HepG2 (cell line): ENCODE measurements around the gene CYP2J2. TPM values are rescaled to one million over a fixed set of nuclear protein-coding genes. Genes with fewer than 3 reads are reported as not detected.

Source experiments
- ATAC-seq: fragments of 200-7000 bp; cut with Tn5 transposase; 3 replicates; pipeline ENCODE4 v1.9.1; 2020; ENCODE audit warnings: mild to moderate bottlenecking, moderate library complexity
- BruUV-seq: library from RNA; stranded (reverse); fragments of 400-500 nt; replicated peaks from 2 replicates; lab custom pipeline; 2021; lab: Mats Ljungman, UMichigan
- CTCF ChIA-PET: fragments of 300-600 bp; formaldehyde crosslinking; extraction: SDS; loops from one replicate; lab custom pipeline; 2021; ENCODE audit warnings: low total read pairs, inconsistent platforms, low intra/inter-chr PET ratio; lab: Yijun Ruan, JAX
- POLR2A ChIA-PET: fragments of 350-600 bp; sonication (Branson Sonifier 250); formaldehyde crosslinking; loops from one replicate; lab custom pipeline; 2020; ENCODE audit warnings: antibody characterized with exemption, inconsistent platforms; lab: Yijun Ruan, JAX
- DNase-seq: peaks from one replicate; pipeline ENCODE4 v3.0.0-alpha.2; 2015; ENCODE audit warnings: low spot score
- FAIRE-seq: peaks from 3 replicates; lab custom pipeline; 2011; peaks lifted over from hg19 to GRCh38; lab: Jason Lieb, UNC
- H2AFZ ChIP-seq: one replicate; pipeline ENCODE4 v1.6.1; 2011; ENCODE audit warnings: low read length, inconsistent platforms
- H3K27ac ChIP-seq: fragments of 300-600 bp; 3 replicates; pipeline ENCODE4 v1.8.0; 2011; ENCODE audit warnings: mixed run types, mild to moderate bottlenecking, mixed read lengths, low read length, inconsistent platforms; ENCODE audit not compliant: insufficient read depth; ENCODE audit errors: extremely low read length
- H3K27me3 ChIP-seq, 2 experiments: fragments of 200-600 bp in 1 of 2; 2 replicates in 1 of 2; 3 replicates in 1 of 2; pipeline versions ENCODE4 v1.6.0 to v1.8.0; 2011; ENCODE audit warnings: low read length in 2 of 2, mild to moderate bottlenecking in 2 of 2, moderate library complexity in 2 of 2, inconsistent platforms in 1 of 2; ENCODE audit not compliant: insufficient read depth in 2 of 2, control insufficient read depth in 1 of 2
- H3K36me3 ChIP-seq, 2 experiments: fragments of 200-600 bp in 1 of 2; replicated peaks in 1 of 2; 2 replicates in 1 of 2; 3 replicates in 1 of 2; pipeline versions ENCODE4 v1.5.1 to v1.8.0; 2011; ENCODE audit warnings: low read length in 2 of 2, inconsistent platforms in 1 of 2; ENCODE audit not compliant: insufficient read depth in 2 of 2, control insufficient read depth in 1 of 2
- H3K4me1 ChIP-seq: 2 replicates; pipeline ENCODE4 v1.5.1; 2012; ENCODE audit warnings: low read length, inconsistent platforms; ENCODE audit not compliant: insufficient read depth
- H3K4me2 ChIP-seq: 2 replicates; pipeline ENCODE4 v1.6.0; 2011; ENCODE audit warnings: low read depth, low read length, inconsistent platforms
- H3K4me3 ChIP-seq, 3 experiments: fragments of 200-600 bp in 1 of 3; sonication (generic), shearing (Covaris generic) in 1 of 3; replicated peaks in 1 of 3; 2 replicates each; pipeline ENCODE4 v1.5.1; 2011 to 2016; ENCODE audit warnings: low read length in 3 of 3, inconsistent platforms in 2 of 3, low read depth in 2 of 3, mild to moderate bottlenecking in 2 of 3, control low read depth in 1 of 3, mixed read lengths in 1 of 3; ENCODE audit not compliant: insufficient read depth in 1 of 3
- H3K79me2 ChIP-seq: one replicate; pipeline ENCODE4 v1.6.1; 2011; ENCODE audit warnings: low read length, inconsistent platforms; ENCODE audit not compliant: insufficient read depth
- H3K9ac ChIP-seq: 2 replicates; pipeline ENCODE4 v1.6.0; 2011; ENCODE audit warnings: mild to moderate bottlenecking, low read depth, low read length, inconsistent platforms; ENCODE audit not compliant: insufficient read depth
- H3K9me3 ChIP-seq: 2 replicates; pipeline ENCODE4 v1.5.1; 2012; ENCODE audit warnings: mild to moderate bottlenecking, low read length
- H4K20me1 ChIP-seq: 2 replicates; pipeline ENCODE4 v1.6.0; 2011; ENCODE audit warnings: inconsistent platforms, mild to moderate bottlenecking, low read length, moderate library complexity; ENCODE audit not compliant: insufficient read depth
- CCAR2 ChIP-seq: fragments of 200-400 bp; formaldehyde crosslinking; optimal IDR thresholded peaks from 2 replicates; pipeline ENCODE3; 2018; ENCODE audit warnings: low read depth, mild to moderate bottlenecking, low read length, moderate library complexity
- PHF21A ChIP-seq: sonication (generic); formaldehyde crosslinking; IDR thresholded peaks from 2 replicates; pipeline ENCODE4 v1.5.0; 2020; ENCODE audit warnings: mild to moderate bottlenecking, missing genetic modification reagents
- RFXANK ChIP-seq: IDR thresholded peaks from 2 replicates; pipeline ENCODE4 v1.6.1; 2016
- ZNF160 ChIP-seq: sonication (generic); formaldehyde crosslinking; IDR thresholded peaks from 2 replicates; pipeline ENCODE4 v1.8.0; 2022; ENCODE audit warnings: mild to moderate bottlenecking, inconsistent platforms, missing genetic modification reagents
- ZNF446 ChIP-seq: sonication (generic); formaldehyde crosslinking; IDR thresholded peaks from 2 replicates; pipeline ENCODE4 v1.5.0; 2020; ENCODE audit warnings: mild to moderate bottlenecking, missing genetic modification reagents
- WGBS: methylation state at CpG from one replicate; pipeline ENCODE4 v1.1.6; 2017; ENCODE audit warnings: low lambda C conversion rate; 5-methylcytosine and 5-hydroxymethylcytosine counted together
- in situ Hi-C: cut with HindIII; loops from 2 replicates; pipeline ENCODE4 v1.10.0; 2017; ENCODE audit warnings: low pct_unique_long_range_greater_than_20kb; ENCODE audit not compliant: extremely low pct_ligation_motif_present
- intact Hi-C: fragments of 100-400 bp; cut with micrococcal nuclease; formaldehyde crosslinking; loops from one replicate; pipeline ENCODE4 v1.10.0; 2022; ENCODE audit not compliant: unreplicated experiment
- polyA plus RNA-seq, 8 experiments: library from polyadenylated mRNA; depleted of rRNA in 3 of 8; stranded (reverse) in 7 of 8; unstranded in 1 of 8; fragments of >200 nt; fragmentation: Illumina TruSeq in 4 of 8; extraction: Trizol in 4 of 8; gene quantifications; 2 replicates each; pipeline versions ENCODE4 v1.2.1 to v1.2.3, GENCODE V29; 2011 to 2016; ENCODE audit warnings: low read depth in 4 of 8, missing spikeins in 1 of 8, mixed read lengths in 1 of 8; ENCODE audit not compliant: insufficient read depth in 1 of 8
- total RNA-seq, 5 experiments: library from RNA; depleted of rRNA; stranded (reverse); fragments of >200 nt; fragmentation: Illumina TruSeq; extraction: Trizol; gene quantifications; 2 replicates each; pipeline ENCODE4 v1.2.3, GENCODE V29; 2016; ENCODE audit warnings: low read depth in 1 of 5
- TF ChIP-seq, protein P1 (sequence below): sonication (generic); formaldehyde crosslinking; IDR thresholded peaks from 2 replicates; pipeline ENCODE4 v1.4.0; 2020; ENCODE audit warnings: missing genetic modification reagents

Gene CYP2J2
- total and polyA plus RNA-seq, 2 of the 13 experiments (the other 11 are each of a cell fraction or from before 2014, with no cell fraction given) = 2.1 to 5.9 TPM

DNA sequence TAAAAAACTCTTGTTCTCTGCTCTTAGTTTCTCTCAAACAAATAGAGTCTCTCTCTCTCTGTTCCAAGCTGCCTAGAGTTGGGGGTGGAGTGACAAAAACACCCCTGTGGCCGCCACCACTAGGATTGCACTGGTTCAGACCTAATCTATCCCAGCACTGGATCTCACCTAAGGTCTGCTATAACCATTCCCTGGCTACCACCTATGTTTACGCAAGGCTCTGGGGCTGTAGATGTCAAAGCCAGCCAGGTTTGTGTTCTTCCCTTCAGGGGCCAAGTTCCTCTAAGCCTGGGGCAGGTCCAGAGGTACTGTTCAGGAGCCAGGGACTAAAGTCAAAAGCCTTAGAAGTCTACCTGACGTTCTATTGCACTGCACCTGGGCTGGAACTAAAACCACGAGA lies 12.8 kb upstream of the CYP2J2 start (continued):
- TF ChIP-seq, protein P1, sequence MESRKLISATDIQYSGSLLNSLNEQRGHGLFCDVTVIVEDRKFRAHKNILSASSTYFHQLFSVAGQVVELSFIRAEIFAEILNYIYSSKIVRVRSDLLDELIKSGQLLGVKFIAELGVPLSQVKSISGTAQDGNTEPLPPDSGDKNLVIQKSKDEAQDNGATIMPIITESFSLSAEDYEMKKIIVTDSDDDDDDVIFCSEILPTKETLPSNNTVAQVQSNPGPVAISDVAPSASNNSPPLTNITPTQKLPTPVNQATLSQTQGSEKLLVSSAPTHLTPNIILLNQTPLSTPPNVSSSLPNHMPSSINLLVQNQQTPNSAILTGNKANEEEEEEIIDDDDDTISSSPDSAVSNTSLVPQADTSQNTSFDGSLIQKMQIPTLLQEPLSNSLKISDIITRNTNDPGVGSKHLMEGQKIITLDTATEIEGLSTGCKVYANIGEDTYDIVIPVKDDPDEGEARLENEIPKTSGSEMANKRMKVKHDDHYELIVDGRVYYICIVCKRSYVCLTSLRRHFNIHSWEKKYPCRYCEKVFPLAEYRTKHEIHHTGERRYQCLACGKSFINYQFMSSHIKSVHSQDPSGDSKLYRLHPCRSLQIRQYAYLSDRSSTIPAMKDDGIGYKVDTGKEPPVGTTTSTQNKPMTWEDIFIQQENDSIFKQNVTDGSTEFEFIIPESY (CRISPR knock-in tag) = peak; percentile 96
- TF ChIP-seq RFXANK (CRISPR knock-in tag) = no peak
- TF ChIP-seq CCAR2 = no peak
- TF ChIP-seq PHF21A (CRISPR knock-in tag) = 0 out of 2 replicates have a peak, but pooled peaks have one; percentile 6

DNA sequence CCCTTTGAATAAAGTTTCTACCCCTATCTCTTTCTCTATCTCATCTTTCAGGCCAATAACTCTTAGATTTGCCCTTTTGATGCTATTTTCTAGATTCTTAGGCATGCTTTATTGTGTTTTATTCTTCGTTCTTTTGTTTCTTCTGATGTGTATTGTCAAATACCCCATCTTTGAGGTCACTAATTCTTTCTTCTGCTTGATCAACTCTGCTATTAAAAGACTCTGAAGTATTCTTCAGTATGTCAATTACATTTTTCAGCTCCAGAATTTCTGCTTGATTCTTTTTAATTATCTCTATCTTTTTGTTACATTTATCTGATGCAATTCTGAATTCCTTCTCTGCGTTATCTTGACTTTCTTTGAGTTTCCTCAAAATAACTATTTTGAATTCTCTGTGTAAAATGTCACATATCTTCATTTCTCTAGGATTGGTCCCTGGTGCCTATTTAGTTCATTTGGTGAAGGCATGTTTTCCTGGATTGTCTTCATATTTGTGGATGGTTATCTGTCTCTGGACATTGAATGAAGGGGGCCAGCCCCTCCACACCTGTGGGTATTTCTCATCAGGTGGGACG lies 11.2 kb upstream of the CYP2J2 start:
- Histone ChIP-seq H3K27ac (no peak overlapping the region), H3K36me3 (no peaks in the 10 kb centered on the region), H3K4me3 (no peak overlapping the region), H2AFZ (no peak overlapping the region), H3K27me3 (no peaks in the 10 kb centered on the region; a peak in 1 of 5 replicates), H4K20me1 (no peaks in the 10 kb centered on the region), H3K9ac (no peak overlapping the region), H3K4me1 (peaks cover 50% of the 10 kb centered on the region), H3K9me3 (peaks cover 8% of the 10 kb centered on the region; the same call in 1 of the 2 replicates), H3K79me2 (no peaks in the 10 kb centered on the region), H3K4me2 (no peak overlapping the region)
- in situ Hi-C loops (no loop called here), intact Hi-C loops (no loop called here)
- FAIRE-seq (no peak), DNase-seq (no peak), ATAC-seq (no peak)
- ChIA-PET POLR2A (no interaction called here), CTCF (no interaction called here)
- no TSS peak for BruUV-seq
- 98% methylated on average over 3 of the region's 3 CpGs for WGBS
- TF ChIP-seq ZNF446 (CRISPR knock-in tag) = no peak
- TF ChIP-seq ZNF160 (CRISPR knock-in tag) = peak; percentile 97
